HEK293 (cell line): Measurements from ENCODE around the gene CACNG4.

Experiments used
- CTCF ChIA-PET: fragments of 350-600 bp; formaldehyde crosslinking; extraction: SDS; loops from one replicate; lab custom pipeline; 2021; ENCODE audit warnings: antibody characterized with exemption; lab: Yijun Ruan, JAX
- POLR2A ChIA-PET: fragments of 300-600 bp; formaldehyde crosslinking; extraction: SDS; loops from one replicate; lab custom pipeline; 2020; ENCODE audit warnings: antibody characterized with exemption, inconsistent platforms; lab: Yijun Ruan, JAX
- H3K27ac ChIP-seq: fragments of 200-500 bp; sonication (Bioruptor generic); 2 replicates; pipeline ENCODE4 v1.5.1; 2014; ENCODE audit warnings: low read depth, low read length, control low read depth, inconsistent platforms; ENCODE audit errors: extremely low read depth
- H3K36me3 ChIP-seq, 2 experiments: fragments of 200-500 bp in 1 of 2; sonication (Bioruptor generic) in 1 of 2; 1 replicate in 1 of 2; 2 replicates in 1 of 2; pipeline ENCODE4 v1.5.1; 2014 to 2017; ENCODE audit warnings: inconsistent platforms in 2 of 2, low read length in 2 of 2; ENCODE audit not compliant: control insufficient read depth in 2 of 2, insufficient read depth in 1 of 2
- H3K4me1 ChIP-seq: fragments of 200-500 bp; sonication (Bioruptor generic); 2 replicates; pipeline ENCODE4 v1.5.1; 2014; ENCODE audit warnings: mild to moderate bottlenecking, low read length, inconsistent platforms; ENCODE audit not compliant: control insufficient read depth, insufficient read depth
- H3K4me3 ChIP-seq: 2 replicates; pipeline ENCODE4 v1.5.1; 2011; ENCODE audit warnings: low read depth, mild to moderate bottlenecking, control low read depth, low read length, moderate library complexity
- H3K9me3 ChIP-seq: fragments of 200-500 bp; sonication (Bioruptor generic); 2 replicates; pipeline ENCODE4 v1.5.1; 2014; ENCODE audit warnings: low read depth, low read length, inconsistent platforms; ENCODE audit not compliant: control insufficient read depth, insufficient read depth
- BCL11B ChIP-seq: fragments of 450-650 bp; formaldehyde crosslinking; IDR thresholded peaks from 2 replicates; pipeline ENCODE4 v1.5.1; 2016; ENCODE audit warnings: low read depth, missing biosample characterization, missing genetic modification characterization
- GLIS1 ChIP-seq: fragments of 450-650 bp; formaldehyde crosslinking; IDR thresholded peaks from 2 replicates; pipeline ENCODE4 v1.5.1; 2016; ENCODE audit warnings: missing biosample characterization, missing genetic modification characterization
- PRDM4 ChIP-seq: fragments of 450-650 bp; formaldehyde crosslinking; IDR thresholded peaks from 2 replicates; pipeline ENCODE4 v1.5.1; 2017; ENCODE audit warnings: missing biosample characterization, missing genetic modification characterization
- REST ChIP-seq: fragments of 450-650 bp; formaldehyde crosslinking; IDR thresholded peaks from 2 replicates; pipeline ENCODE4 v1.5.1; 2016; ENCODE audit warnings: missing biosample characterization, missing genetic modification characterization
- SETDB1 ChIP-seq: IDR thresholded peaks from one replicate; pipeline ENCODE4 v1.6.1; 2017; ENCODE audit warnings: mild to moderate bottlenecking, low read length, moderate library complexity, mixed read lengths; ENCODE audit not compliant: insufficient read length
- ZNF155 ChIP-seq: fragments of 450-650 bp; formaldehyde crosslinking; IDR thresholded peaks from 2 replicates; pipeline ENCODE4 v1.5.1; 2016; ENCODE audit warnings: missing biosample characterization, missing genetic modification characterization
- ZNF239 ChIP-seq: fragments of 450-650 bp; formaldehyde crosslinking; IDR thresholded peaks from 2 replicates; pipeline ENCODE4 v1.5.1; 2016; ENCODE audit warnings: missing biosample characterization, missing genetic modification characterization
- ZNF324 ChIP-seq: fragments of 450-650 bp; formaldehyde crosslinking; IDR thresholded peaks from 2 replicates; pipeline ENCODE4 v1.5.1; 2016; ENCODE audit warnings: missing biosample characterization, missing genetic modification characterization
- ZNF449 ChIP-seq: fragments of 450-650 bp; formaldehyde crosslinking; IDR thresholded peaks from 2 replicates; pipeline ENCODE4 v1.5.1; 2017; ENCODE audit warnings: missing biosample characterization, mild to moderate bottlenecking, missing genetic modification characterization, moderate library complexity
- ZNF521 ChIP-seq: fragments of 450-650 bp; formaldehyde crosslinking; IDR thresholded peaks from 2 replicates; pipeline ENCODE4 v1.5.1; 2017; ENCODE audit warnings: missing biosample characterization, mild to moderate bottlenecking, missing genetic modification characterization
- ZNF558 ChIP-seq: fragments of 450-650 bp; formaldehyde crosslinking; IDR thresholded peaks from 2 replicates; pipeline ENCODE4 v1.5.1; 2016; ENCODE audit warnings: missing biosample characterization, missing genetic modification characterization
- ZNF580 ChIP-seq: fragments of 450-650 bp; formaldehyde crosslinking; IDR thresholded peaks from 2 replicates; pipeline ENCODE4 v1.5.1; 2016; ENCODE audit warnings: missing biosample characterization, missing genetic modification characterization
- ZNF776 ChIP-seq: fragments of 450-650 bp; formaldehyde crosslinking; IDR thresholded peaks from 2 replicates; pipeline ENCODE4 v1.5.0; 2017; ENCODE audit warnings: missing biosample characterization, missing genetic modification characterization, borderline replicate concordance
- TF ChIP-seq, protein P1 (sequence below): fragments of 450-650 bp; formaldehyde crosslinking; IDR thresholded peaks from 2 replicates; pipeline ENCODE4 v1.5.0; 2017; ENCODE audit warnings: missing biosample characterization, missing genetic modification characterization, borderline replicate concordance

CACNG4 gene

DNA sequence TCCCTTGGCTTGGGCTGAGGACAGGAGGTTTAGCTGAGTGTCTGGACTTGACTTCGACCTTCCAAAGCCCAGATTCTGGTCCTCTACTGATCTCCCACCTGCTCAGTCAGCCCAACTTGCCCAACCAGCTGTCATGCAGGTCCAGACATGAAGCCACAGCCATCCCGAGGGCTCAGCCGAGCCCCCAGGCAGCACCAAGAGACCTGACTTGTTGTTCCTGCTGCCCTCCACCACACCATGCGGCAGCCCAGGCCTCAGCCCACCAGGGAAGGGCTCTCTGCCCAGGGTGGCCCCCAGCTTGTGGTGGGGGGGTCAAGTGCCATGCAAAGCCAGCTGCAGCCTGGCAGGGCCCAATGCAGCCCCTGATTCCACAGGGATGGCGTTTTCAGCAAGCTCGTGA is 17.2 kb upstream of the CACNG4 start:
- Histone ChIP-seq H3K36me3 (no peaks in the 10 kb centered on the region), H3K27ac (no peak overlapping the region), H3K4me1 (peaks cover 2% of the 10 kb centered on the region; the same call in 1 of the 2 replicates), H3K9me3 (no peaks in the 10 kb centered on the region), H3K4me3 (no peak overlapping the region)
- ChIA-PET CTCF (no interaction called here), POLR2A (no interaction called here)
- TF ChIP-seq ZNF558 (tag by site-specific recombination), result no peak
- no peak for TF ChIP-seq ZNF776 (tag by site-specific recombination)
- TF ChIP-seq ZNF324 (tag by site-specific recombination), result no peak
- TF ChIP-seq ZNF449 (tag by site-specific recombination), result peak; percentile 29; the same call in 1 of the 2 replicates

- POLR2A ChIA-PET, result no interaction called here
- Histone ChIP-seq H3K9me3 (no peaks in the 10 kb centered on the region), H3K4me1 (peaks cover 2% of the 10 kb centered on the region; the same call in 1 of the 2 replicates), H3K36me3 (no peaks in the 10 kb centered on the region), H3K4me3 (no peak overlapping the region), H3K27ac (no peak overlapping the region)
- TF ChIP-seq SETDB1 (no peak), GLIS1 (tag by site-specific recombination) (no peak), ZNF239 (no peak), BCL11B (tag by site-specific recombination) (no peak), ZNF521 (tag by site-specific recombination) (no peak), ZNF155 (tag by site-specific recombination) (no peak), PRDM4 (no peak)
- TF ChIP-seq, protein P1, sequence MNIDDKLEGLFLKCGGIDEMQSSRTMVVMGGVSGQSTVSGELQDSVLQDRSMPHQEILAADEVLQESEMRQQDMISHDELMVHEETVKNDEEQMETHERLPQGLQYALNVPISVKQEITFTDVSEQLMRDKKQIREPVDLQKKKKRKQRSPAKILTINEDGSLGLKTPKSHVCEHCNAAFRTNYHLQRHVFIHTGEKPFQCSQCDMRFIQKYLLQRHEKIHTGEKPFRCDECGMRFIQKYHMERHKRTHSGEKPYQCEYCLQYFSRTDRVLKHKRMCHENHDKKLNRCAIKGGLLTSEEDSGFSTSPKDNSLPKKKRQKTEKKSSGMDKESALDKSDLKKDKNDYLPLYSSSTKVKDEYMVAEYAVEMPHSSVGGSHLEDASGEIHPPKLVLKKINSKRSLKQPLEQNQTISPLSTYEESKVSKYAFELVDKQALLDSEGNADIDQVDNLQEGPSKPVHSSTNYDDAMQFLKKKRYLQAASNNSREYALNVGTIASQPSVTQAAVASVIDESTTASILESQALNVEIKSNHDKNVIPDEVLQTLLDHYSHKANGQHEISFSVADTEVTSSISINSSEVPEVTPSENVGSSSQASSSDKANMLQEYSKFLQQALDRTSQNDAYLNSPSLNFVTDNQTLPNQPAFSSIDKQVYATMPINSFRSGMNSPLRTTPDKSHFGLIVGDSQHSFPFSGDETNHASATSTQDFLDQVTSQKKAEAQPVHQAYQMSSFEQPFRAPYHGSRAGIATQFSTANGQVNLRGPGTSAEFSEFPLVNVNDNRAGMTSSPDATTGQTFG (tag by site-specific recombination), result no peak
- CTCF ChIA-PET, result no interaction called here
Observed at GRCh38 chr17:66948061-66948750, 16.3 kb upstream of the CACNG4 start.

GRCh38 chr17:66949501-66949900 is 15.0 kb upstream of the CACNG4 start:
- Histone ChIP-seq H3K36me3 (no peaks in the 10 kb centered on the region), H3K4me1 (peaks cover 2% of the 10 kb centered on the region; the same call in 1 of the 2 replicates), H3K9me3 (no peaks in the 10 kb centered on the region), H3K4me3 (no peak overlapping the region), H3K27ac (no peak overlapping the region)
- TF ChIP-seq REST (tag by site-specific recombination) (peak; percentile 68), ZNF580 (tag by site-specific recombination) (no peak)
- ChIA-PET CTCF (no interaction called here), POLR2A (no interaction called here)
